Caco-2 (cell line): ENCODE data around the gene HPCA. TPM values are rescaled to one million over a fixed set of nuclear protein-coding genes. Genes with fewer than 3 reads are reported as not detected.

ENCODE experiments used
- BruUV-seq: library from RNA; stranded (reverse); fragments of 400-500 nt; replicated peaks from 2 replicates; lab custom pipeline; 2021; lab: Mats Ljungman, UMichigan
- CTCF ChIA-PET: fragments of 300-600 bp; sonication (Branson Sonifier 250); formaldehyde crosslinking; loops from one replicate; lab custom pipeline; 2022; ENCODE audit warnings: antibody characterized with exemption; lab: Charles Lee
- POLR2A ChIA-PET: fragments of 300-600 bp; sonication (Branson Sonifier 250); formaldehyde crosslinking; loops from one replicate; lab custom pipeline; 2022; ENCODE audit warnings: antibody characterized with exemption; lab: Charles Lee
- DNase-seq, 2 experiments: peaks; one replicate each; pipeline versions ENCODE4 v3.0.0 to v3.0.0-alpha.2; 2020 to 2022
- H3K27me3 ChIP-seq: replicated peaks from 2 replicates; pipeline ENCODE4 v1.6.0; 2011; ENCODE audit warnings: low read length; ENCODE audit not compliant: control insufficient read depth, insufficient read depth
- H3K36me3 ChIP-seq: 2 replicates; pipeline ENCODE4 v1.5.1; 2011; ENCODE audit warnings: low read length; ENCODE audit not compliant: control insufficient read depth, insufficient read depth
- H3K4me1 ChIP-seq: fragments of 250-450 bp; sonication (Bioruptor Pico); 2 replicates; pipeline ENCODE4 v1.5.1; 2020; ENCODE audit warnings: mild to moderate bottlenecking
- H3K4me3 ChIP-seq: 2 replicates; pipeline ENCODE4 v1.5.1; 2011; ENCODE audit warnings: low read depth, mild to moderate bottlenecking, control low read depth, low read length
- H3K9me3 ChIP-seq: fragments of 250-450 bp; sonication (Bioruptor Pico); 2 replicates; pipeline ENCODE4 v1.5.1; 2020; ENCODE audit warnings: mild to moderate bottlenecking, moderate library complexity
- H3K27ac Mint-ChIP-seq: one replicate; pipeline ENCODE4 v1.8.0; 2022; ENCODE audit warnings: mixed read lengths; ENCODE audit not compliant: unreplicated experiment
- H3K27me3 Mint-ChIP-seq: one replicate; pipeline ENCODE4 v1.8.0; 2022; ENCODE audit warnings: mixed read lengths; ENCODE audit not compliant: insufficient read depth, unreplicated experiment
- H3K36me3 Mint-ChIP-seq: one replicate; pipeline ENCODE4 v1.8.0; 2022; ENCODE audit warnings: mild to moderate bottlenecking, mixed read lengths; ENCODE audit not compliant: insufficient read depth, unreplicated experiment
- H3K4me1 Mint-ChIP-seq: one replicate; pipeline ENCODE4 v1.8.0; 2022; ENCODE audit warnings: low read depth, mixed read lengths; ENCODE audit not compliant: unreplicated experiment
- H3K4me3 Mint-ChIP-seq: one replicate; pipeline ENCODE4 v1.8.0; 2022; ENCODE audit warnings: mild to moderate bottlenecking, moderate library complexity, mixed read lengths; ENCODE audit not compliant: unreplicated experiment
- H3K9me3 Mint-ChIP-seq: one replicate; pipeline ENCODE4 v1.8.0; 2022; ENCODE audit warnings: mixed read lengths; ENCODE audit not compliant: unreplicated experiment
- CTCF ChIP-seq, 2 experiments: fragments of 200-600 bp in 1 of 2; IDR thresholded peaks; 1 replicate in 1 of 2; 2 replicates in 1 of 2; pipeline versions ENCODE4 v1.5.1 to v1.8.0; 2011 to 2022; ENCODE audit warnings: antibody characterized with exemption in 1 of 2, control low read depth in 1 of 2, inconsistent platforms in 1 of 2, low read depth in 1 of 2, low read length in 1 of 2, mild to moderate bottlenecking in 1 of 2, moderate library complexity in 1 of 2; ENCODE audit not compliant: insufficient read depth in 1 of 2, severe bottlenecking in 1 of 2, unreplicated experiment in 1 of 2
- intact Hi-C: fragments of 100-400 bp; cut with micrococcal nuclease; formaldehyde crosslinking; loops from one replicate; pipeline ENCODE4 v1.10.0; 2022; ENCODE audit not compliant: unreplicated experiment
- total RNA-seq: library from RNA; stranded (reverse); gene quantifications from 2 replicates; pipeline ENCODE4 v1.2.3, GENCODE V29; 2022

The HPCA gene
- total RNA-seq, 1 experiment from 2014 or later: not detected

- Histone ChIP-seq H3K9me3 (no peaks in the 10 kb centered on the region), H3K4me1 (no peaks in the 10 kb centered on the region), H3K36me3 (no peaks in the 10 kb centered on the region), H3K4me3 (no peak overlapping the region), H3K27me3 (no peaks in the 10 kb centered on the region)
- Mint-ChIP-seq H3K4me3 (peak overlapping the region; percentile 17), H3K36me3 (peaks cover 4% of the 10 kb centered on the region), H3K4me1 (no peaks in the 10 kb centered on the region), H3K27ac (no peak overlapping the region), H3K27me3 (peaks cover 3% of the 10 kb centered on the region), H3K9me3 (no peaks in the 10 kb centered on the region)
- BruUV-seq: no TSS peak
- no peak for TF ChIP-seq CTCF (IDR thresholded peaks at IDR 0.05; ENCODE audit: insufficient read depth in 1 of 2, low read depth in 1 of 2, low read length in 1 of 2, severe bottlenecking in 1 of 2, unreplicated experiment in 1 of 2)
- ChIA-PET POLR2A (no interaction called here), CTCF (no interaction called here)
- DNase-seq: no peak
- intact Hi-C loops: no loop called here
Observed at GRCh38 chr1:32886828-32887414, 630 bp downstream of the HPCA start.

- Histone ChIP-seq H3K27me3 (no peaks in the 10 kb centered on the region), H3K4me1 (no peaks in the 10 kb centered on the region), H3K4me3 (no peak overlapping the region), H3K36me3 (no peaks in the 10 kb centered on the region), H3K9me3 (no peaks in the 10 kb centered on the region)
- POLR2A ChIA-PET: no interaction called here
- intact Hi-C loops: no loop called here
- Mint-ChIP-seq H3K36me3 (peaks cover 4% of the 10 kb centered on the region), H3K4me3 (no peak overlapping the region), H3K9me3 (no peaks in the 10 kb centered on the region), H3K27me3 (peaks cover 3% of the 10 kb centered on the region), H3K27ac (no peak overlapping the region), H3K4me1 (peaks cover 6% of the 10 kb centered on the region)
- no peak for DNase-seq
- no TSS peak for BruUV-seq
- CTCF ChIA-PET: no interaction called here
- no peak for TF ChIP-seq CTCF (IDR thresholded peaks at IDR 0.05; ENCODE audit: insufficient read depth in 1 of 2, low read depth in 1 of 2, low read length in 1 of 2, severe bottlenecking in 1 of 2, unreplicated experiment in 1 of 2)
Observed at GRCh38 chr1:32887623-32888022, 1.3 kb downstream of the HPCA start.

GRCh38 chr1:32888134-32888533, 1.8 kb downstream of the HPCA start:
- intact Hi-C loops: no loop called here
- H3K36me3 ChIP-seq: no peaks in the 10 kb centered on the region
- peaks cover 3% of the 10 kb centered on the region for H3K27me3 Mint-ChIP-seq
- BruUV-seq: no TSS peak
- H3K9me3 ChIP-seq: no peaks in the 10 kb centered on the region
- no peaks in the 10 kb centered on the region for H3K9me3 Mint-ChIP-seq
- H3K36me3 Mint-ChIP-seq: peaks cover 7% of the 10 kb centered on the region
- H3K4me1 Mint-ChIP-seq: peaks cover 8% of the 10 kb centered on the region
- no peak overlapping the region for H3K27ac Mint-ChIP-seq
- POLR2A ChIA-PET: no interaction called here
- no peaks in the 10 kb centered on the region for H3K4me1 ChIP-seq
- CTCF ChIA-PET: no interaction called here
- TF ChIP-seq CTCF (IDR thresholded peaks at IDR 0.05; ENCODE audit: insufficient read depth in 1 of 2, low read depth in 1 of 2, low read length in 1 of 2, severe bottlenecking in 1 of 2, unreplicated experiment in 1 of 2): no peak
- DNase-seq: no peak
- no peak overlapping the region for H3K4me3 Mint-ChIP-seq
- no peaks in the 10 kb centered on the region for H3K27me3 ChIP-seq
- H3K4me3 ChIP-seq: no peak overlapping the region
